DOHH2 (cell line): ENCODE data around the gene RIC1.

Source experiments
- EZH2phosphoT487 ChIP-seq: fragments of 200-600 bp; sonication (generic); IDR thresholded peaks from 2 replicates; pipeline ENCODE4 v1.6.1; 2017; ENCODE audit warnings: borderline replicate concordance, mild to moderate bottlenecking, antibody characterized with exemption, low read length, moderate library complexity, mixed read lengths
- TF ChIP-seq, protein P1 (sequence below): fragments of 200-600 bp; sonication (generic); IDR thresholded peaks from one replicate; pipeline ENCODE4 v1.5.1; 2014; ENCODE audit warnings: antibody characterized with exemption, mild to moderate bottlenecking, low read depth, low read length; ENCODE audit not compliant: poor library complexity, severe bottlenecking

DNA sequence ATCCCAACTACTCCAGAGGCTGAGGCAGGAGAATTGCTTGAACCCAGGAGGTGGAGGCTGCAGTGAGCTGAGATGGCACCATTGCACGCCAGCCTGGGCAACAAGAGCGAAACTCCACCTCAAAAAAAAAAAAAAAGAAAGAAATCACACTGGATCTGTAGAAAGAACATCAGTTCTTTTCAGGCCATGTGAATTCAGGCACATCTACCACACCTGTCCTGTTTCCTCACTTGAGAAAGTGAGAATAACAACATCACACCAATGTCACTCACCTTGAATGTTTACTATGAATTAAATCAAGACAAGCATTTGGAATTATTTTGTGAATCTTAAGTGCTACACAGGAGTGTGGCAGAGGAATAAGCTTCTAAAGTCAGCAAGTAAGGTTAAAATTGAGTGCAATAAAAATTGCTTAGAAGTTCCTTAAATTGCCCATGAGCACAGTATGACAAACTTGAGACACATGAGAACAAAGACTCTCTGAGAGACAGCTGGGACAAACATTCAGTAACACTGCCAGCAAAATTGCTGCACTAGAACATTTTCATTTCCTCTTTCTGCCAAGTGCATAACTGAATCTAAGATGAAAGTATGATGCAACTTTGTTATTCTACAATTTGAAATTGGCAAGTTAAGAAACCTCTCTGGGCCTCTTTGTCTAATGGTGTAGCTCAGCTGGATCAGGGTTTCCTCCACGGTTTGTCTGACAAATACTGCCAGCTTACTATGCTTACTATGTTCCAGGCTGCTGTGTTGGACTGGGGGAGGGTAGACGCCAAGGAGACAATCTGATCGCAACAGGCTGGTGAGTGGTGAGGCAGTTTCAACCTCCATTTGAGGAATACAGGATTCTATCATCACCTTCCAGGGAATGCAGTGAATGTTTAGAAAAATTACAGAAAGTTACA lies 1.9 kb upstream of the RIC1 start:
- TF ChIP-seq, protein P1, sequence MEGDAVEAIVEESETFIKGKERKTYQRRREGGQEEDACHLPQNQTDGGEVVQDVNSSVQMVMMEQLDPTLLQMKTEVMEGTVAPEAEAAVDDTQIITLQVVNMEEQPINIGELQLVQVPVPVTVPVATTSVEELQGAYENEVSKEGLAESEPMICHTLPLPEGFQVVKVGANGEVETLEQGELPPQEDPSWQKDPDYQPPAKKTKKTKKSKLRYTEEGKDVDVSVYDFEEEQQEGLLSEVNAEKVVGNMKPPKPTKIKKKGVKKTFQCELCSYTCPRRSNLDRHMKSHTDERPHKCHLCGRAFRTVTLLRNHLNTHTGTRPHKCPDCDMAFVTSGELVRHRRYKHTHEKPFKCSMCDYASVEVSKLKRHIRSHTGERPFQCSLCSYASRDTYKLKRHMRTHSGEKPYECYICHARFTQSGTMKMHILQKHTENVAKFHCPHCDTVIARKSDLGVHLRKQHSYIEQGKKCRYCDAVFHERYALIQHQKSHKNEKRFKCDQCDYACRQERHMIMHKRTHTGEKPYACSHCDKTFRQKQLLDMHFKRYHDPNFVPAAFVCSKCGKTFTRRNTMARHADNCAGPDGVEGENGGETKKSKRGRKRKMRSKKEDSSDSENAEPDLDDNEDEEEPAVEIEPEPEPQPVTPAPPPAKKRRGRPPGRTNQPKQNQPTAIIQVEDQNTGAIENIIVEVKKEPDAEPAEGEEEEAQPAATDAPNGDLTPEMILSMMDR: no peak
- TF ChIP-seq EZH2phosphoT487: no peak
